ENCODE measurements around the gene PCOLCE2. TPM values are rescaled to one million over a fixed set of nuclear protein-coding genes. Genes with fewer than 3 reads are reported as not detected.

The PCOLCE2 gene
- total and polyA plus RNA-seq, 2 donors from 2014 or later: 1.9 to 59.0 TPM

DNA sequence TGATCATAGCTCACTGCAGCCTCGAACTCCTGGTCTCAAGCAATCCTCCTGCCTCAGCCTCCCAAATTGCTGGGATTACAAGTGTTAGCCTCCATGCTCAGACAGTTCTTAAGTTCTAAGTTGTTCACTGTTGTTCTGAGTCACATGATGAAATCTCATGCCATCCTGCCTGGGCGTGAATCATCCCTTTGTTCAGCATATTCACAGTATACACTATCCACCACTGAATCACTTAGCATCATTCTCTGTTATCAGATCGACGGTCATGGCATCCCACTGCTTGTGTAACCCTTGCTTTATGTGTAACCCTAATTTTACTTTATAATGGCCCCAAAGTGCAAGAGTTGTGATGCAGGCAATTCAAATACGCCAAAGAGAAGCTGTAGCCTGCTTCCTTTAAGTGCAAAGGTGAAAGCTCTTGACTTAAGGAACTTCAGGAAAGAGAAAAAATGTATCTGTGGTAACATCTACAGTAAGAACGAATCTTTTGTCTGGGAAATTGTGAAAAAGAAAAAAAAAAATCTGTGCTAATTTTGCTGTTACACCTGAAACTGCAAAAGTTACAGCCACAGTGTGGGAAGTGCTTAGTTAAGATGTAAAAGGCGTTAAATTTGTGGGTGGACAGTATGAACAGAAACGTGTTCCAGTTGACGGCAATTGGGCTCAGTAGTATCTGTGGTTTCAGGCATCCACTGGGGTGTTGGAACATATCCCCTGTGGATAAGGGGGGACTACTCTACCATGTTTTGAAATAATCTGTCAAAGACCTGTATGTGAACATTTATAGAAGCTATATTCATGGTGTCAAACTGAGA lies 80.6 kb downstream of the PCOLCE2 start:
- Histone ChIP-seq H3K9ac (ENCODE audit: low read length in 3 of 3) (no peak overlapping the region), H3K27ac (ENCODE audit: low read depth in 2 of 2, low read length in 2 of 2) (no peak overlapping the region), H3K9me3 (ENCODE audit: control insufficient read depth in 2 of 3, insufficient read depth in 1 of 3, low read length in 3 of 3) (no peaks in the 10 kb centered on the region), H3K4me3 (ENCODE audit: low read length in 3 of 3) (no peak overlapping the region), H3K27me3 (ENCODE audit: control insufficient read depth, insufficient read depth, low read length) (no peaks in the 10 kb centered on the region), H3K4me1 (ENCODE audit: control insufficient read depth in 2 of 3, insufficient read depth in 2 of 3, low read depth in 1 of 3, low read length in 3 of 3) (no peaks in the 10 kb centered on the region), H3K36me3 (ENCODE audit: control insufficient read depth in 2 of 3, insufficient read depth in 3 of 3, low read length in 3 of 3) (no peaks in the 10 kb centered on the region)
- intact Hi-C loops (cut with DNase I): no loop called here
- FAIRE-seq: no peak
- TF ChIP-seq, protein P1, sequence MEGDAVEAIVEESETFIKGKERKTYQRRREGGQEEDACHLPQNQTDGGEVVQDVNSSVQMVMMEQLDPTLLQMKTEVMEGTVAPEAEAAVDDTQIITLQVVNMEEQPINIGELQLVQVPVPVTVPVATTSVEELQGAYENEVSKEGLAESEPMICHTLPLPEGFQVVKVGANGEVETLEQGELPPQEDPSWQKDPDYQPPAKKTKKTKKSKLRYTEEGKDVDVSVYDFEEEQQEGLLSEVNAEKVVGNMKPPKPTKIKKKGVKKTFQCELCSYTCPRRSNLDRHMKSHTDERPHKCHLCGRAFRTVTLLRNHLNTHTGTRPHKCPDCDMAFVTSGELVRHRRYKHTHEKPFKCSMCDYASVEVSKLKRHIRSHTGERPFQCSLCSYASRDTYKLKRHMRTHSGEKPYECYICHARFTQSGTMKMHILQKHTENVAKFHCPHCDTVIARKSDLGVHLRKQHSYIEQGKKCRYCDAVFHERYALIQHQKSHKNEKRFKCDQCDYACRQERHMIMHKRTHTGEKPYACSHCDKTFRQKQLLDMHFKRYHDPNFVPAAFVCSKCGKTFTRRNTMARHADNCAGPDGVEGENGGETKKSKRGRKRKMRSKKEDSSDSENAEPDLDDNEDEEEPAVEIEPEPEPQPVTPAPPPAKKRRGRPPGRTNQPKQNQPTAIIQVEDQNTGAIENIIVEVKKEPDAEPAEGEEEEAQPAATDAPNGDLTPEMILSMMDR (IDR thresholded peaks at IDR 0.05; ENCODE audit: borderline replicate concordance, extremely low read depth, insufficient read depth): no peak
- DNase-seq: no peak

DNA sequence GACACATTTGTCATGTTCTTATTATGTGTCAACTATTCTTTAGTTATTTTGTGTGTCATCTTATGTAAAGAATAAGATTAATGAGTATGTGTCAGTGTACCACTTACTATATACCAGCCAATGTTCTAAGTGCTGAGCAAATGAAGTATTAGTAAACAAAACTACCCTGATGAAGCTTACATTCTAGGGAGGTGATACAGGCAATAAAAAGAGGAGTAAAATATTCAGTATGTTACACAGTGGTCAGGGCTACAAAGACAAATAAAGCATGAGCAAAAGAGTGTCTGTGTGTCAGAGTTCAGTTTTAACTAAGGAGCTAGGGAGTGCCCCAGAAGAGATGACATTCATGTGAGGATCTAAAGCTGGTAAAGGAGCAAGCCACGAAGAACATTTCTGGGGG lies 86.0 kb downstream of the PCOLCE2 start:
- H3K9ac ChIP-seq (ENCODE audit: low read length in 3 of 3): no peak overlapping the region
- intact Hi-C loops (cut with DNase I): no loop called here
- FAIRE-seq (no peak), DNase-seq (no peak)
- no peak overlapping the region for H3K4me3 ChIP-seq (ENCODE audit: low read length in 3 of 3)
- no peaks in the 10 kb centered on the region for H3K9me3 ChIP-seq (ENCODE audit: control insufficient read depth in 2 of 3, insufficient read depth in 1 of 3, low read length in 3 of 3)
- H3K36me3 ChIP-seq (ENCODE audit: control insufficient read depth in 2 of 3, insufficient read depth in 3 of 3, low read length in 3 of 3): no peaks in the 10 kb centered on the region
- H3K27ac ChIP-seq (ENCODE audit: low read depth in 2 of 2, low read length in 2 of 2): no peak overlapping the region
- TF ChIP-seq, protein P1 (IDR thresholded peaks at IDR 0.05; ENCODE audit: borderline replicate concordance, extremely low read depth, insufficient read depth): no peak
- H3K4me1 ChIP-seq (ENCODE audit: control insufficient read depth in 2 of 3, insufficient read depth in 2 of 3, low read depth in 1 of 3, low read length in 3 of 3): no peaks in the 10 kb centered on the region
- no peaks in the 10 kb centered on the region for H3K27me3 ChIP-seq (ENCODE audit: control insufficient read depth, insufficient read depth, low read length)

DNA sequence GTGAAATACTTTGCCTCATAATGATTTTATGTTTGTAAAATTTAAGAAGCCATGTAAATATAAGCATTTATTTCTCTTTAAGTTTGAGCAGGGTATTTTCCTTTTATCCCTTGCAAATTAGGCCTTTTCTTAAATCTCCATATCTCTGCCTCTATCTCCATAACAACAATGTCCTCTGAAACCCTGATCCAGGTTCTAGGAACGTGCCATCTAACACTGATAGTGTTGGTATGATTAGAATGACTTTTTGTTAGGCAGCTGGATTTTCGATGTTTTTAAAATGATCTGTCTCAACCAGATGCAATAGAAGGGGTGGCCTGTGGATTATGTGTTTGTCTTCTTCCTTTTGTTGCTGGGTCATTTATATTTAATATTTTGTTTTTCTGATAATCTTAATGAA lies 87.1 kb downstream of the PCOLCE2 start:
- no peak overlapping the region for H3K9ac ChIP-seq (ENCODE audit: low read length in 3 of 3)
- no peaks in the 10 kb centered on the region for H3K9me3 ChIP-seq (ENCODE audit: control insufficient read depth in 2 of 3, insufficient read depth in 1 of 3, low read length in 3 of 3)
- DNase-seq (no peak), FAIRE-seq (no peak)
- H3K36me3 ChIP-seq (ENCODE audit: control insufficient read depth in 2 of 3, insufficient read depth in 3 of 3, low read length in 3 of 3): no peaks in the 10 kb centered on the region
- H3K4me1 ChIP-seq (ENCODE audit: control insufficient read depth in 2 of 3, insufficient read depth in 2 of 3, low read depth in 1 of 3, low read length in 3 of 3): no peaks in the 10 kb centered on the region
- H3K27ac ChIP-seq (ENCODE audit: low read depth in 2 of 2, low read length in 2 of 2): no peak overlapping the region
- intact Hi-C loops (cut with DNase I): no loop called here
- TF ChIP-seq, protein P1 (IDR thresholded peaks at IDR 0.05; ENCODE audit: borderline replicate concordance, extremely low read depth, insufficient read depth): no peak
- H3K4me3 ChIP-seq (ENCODE audit: low read length in 3 of 3): no peak overlapping the region
- H3K27me3 ChIP-seq (ENCODE audit: control insufficient read depth, insufficient read depth, low read length): no peaks in the 10 kb centered on the region

Measured in kidney (tissue), 14 donors.